ENCODE results near the gene MKNK2. TPM values are rescaled to one million over a fixed set of nuclear protein-coding genes. Genes with fewer than 3 reads are reported as not detected.

The MKNK2 gene
- polyA plus RNA-seq, 3 donors: 16.9 to 333 (median 21.8) TPM

DNA sequence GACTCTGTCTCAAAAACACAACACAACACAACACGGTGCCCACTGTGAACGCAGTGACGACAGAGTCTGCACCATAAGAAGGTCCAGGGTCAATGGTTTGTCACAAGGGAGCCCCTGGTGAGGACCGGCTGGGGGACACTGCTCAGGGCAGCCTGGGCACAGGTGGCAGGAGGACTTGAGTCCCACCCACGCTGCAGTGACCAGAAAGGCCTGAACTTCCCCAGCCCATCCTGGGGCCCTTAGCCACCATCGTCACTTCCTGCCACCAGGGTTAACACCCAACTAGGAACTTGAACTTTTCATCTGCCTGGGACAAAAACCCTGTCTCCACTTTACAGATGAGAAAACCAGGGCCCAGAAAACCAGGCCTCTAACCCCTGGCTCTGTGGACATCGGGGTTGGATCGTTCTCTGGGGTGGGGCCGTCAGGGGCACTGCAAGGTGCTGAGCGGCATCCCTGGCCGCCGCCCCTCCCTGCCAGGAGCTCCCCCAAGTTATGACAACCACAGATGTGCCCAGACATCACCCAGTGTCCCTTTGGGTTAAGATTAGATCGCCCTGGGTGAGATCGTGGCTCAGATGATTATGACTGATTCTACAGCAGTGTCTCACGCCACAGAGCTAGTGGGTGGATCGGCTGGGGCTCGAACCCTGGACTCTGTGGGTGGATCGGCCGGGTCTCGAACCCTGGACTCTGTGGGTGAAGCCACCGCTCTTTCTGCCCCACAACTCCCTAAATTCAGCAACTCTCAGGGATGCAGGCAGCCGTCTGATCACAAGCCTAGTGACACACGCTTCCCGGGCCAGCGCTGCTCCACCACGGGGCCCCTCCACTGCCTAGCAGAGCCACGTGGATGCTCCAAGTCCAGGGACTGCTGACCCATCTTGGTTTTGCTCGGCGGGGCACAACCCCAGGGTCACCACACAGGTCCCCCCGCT is 31.1 kb upstream of the MKNK2 start:
- peak; percentile 78 to 84 (median 82) for DNase-seq
- peaks cover 49% of the 10 kb centered on the region for H3K4me1 Mint-ChIP-seq
- no peak overlapping the region for H2AFZ ChIP-seq (ENCODE audit: insufficient read depth, low read depth, low read length, poor library complexity, severe bottlenecking)
- WGBS (ENCODE audit: insufficient coverage): 67% methylated on average over 28 of the region's 30 CpGs
- peaks cover 0 to 3% (median 0%) of the 10 kb centered on the region in 7 donors for H3K9me3 Mint-ChIP-seq
- peak overlapping the region; percentile 96 for H3K9ac ChIP-seq (ENCODE audit: insufficient read depth, low read length, poor library complexity, severe bottlenecking)
- intact Hi-C loops (cut with micrococcal nuclease): loop anchor here in 1 of 2 donors (1.0 kb wide), 1 partner anchor 8 kb away; no protein-coding TSS in a partner anchor
- H3K36me3 Mint-ChIP-seq: peaks cover 59 to 78% of the 10 kb centered on the region in 2 donors
- peak overlapping the region; percentile 96 to 97 for H3K4me3 Mint-ChIP-seq
- H3K27ac Mint-ChIP-seq: peak overlapping the region; percentile 98 to 100 (median 100)
- H3K36me3 ChIP-seq (replicated peaks in 1 of 2; ENCODE audit: control insufficient read depth in 1 of 2, insufficient read depth in 2 of 2, low read length in 2 of 2): peaks cover 37 to 52% of the 10 kb centered on the region in 2 donors
- peaks cover 75% of the 10 kb centered on the region for H4K20me1 ChIP-seq (ENCODE audit: insufficient read depth, low read length)
- H3K4me3 ChIP-seq (replicated peaks in 1 of 3; ENCODE audit: low read depth in 2 of 3, low read length in 3 of 3): peak overlapping the region; percentile 65 to 99 (median 84)
- H3K27ac ChIP-seq (ENCODE audit: low read depth in 1 of 2, low read length in 2 of 2): peak overlapping the region; percentile 96 to 98
- H3K9me3 ChIP-seq (replicated peaks in 1 of 2; ENCODE audit: control insufficient read depth in 1 of 2, insufficient read depth in 1 of 2, low read length in 2 of 2): no peaks in the 10 kb centered on the region
- peak overlapping the region; percentile 99 for H3K4me2 ChIP-seq (replicated peaks; ENCODE audit: extremely low read depth, low read length, poor library complexity, severe bottlenecking)
- H3K27me3 Mint-ChIP-seq (ENCODE audit: low read depth in 3 of 3): peaks cover 0 to 5% (median 0%) of the 10 kb centered on the region in 3 donors
- H3K4me1 ChIP-seq (ENCODE audit: control insufficient read depth in 1 of 2, insufficient read depth in 2 of 2, low read length in 2 of 2): peaks cover 52 to 69% of the 10 kb centered on the region in 2 donors
- no peaks in the 10 kb centered on the region for H3K27me3 ChIP-seq (ENCODE audit: control insufficient read depth in 2 of 2, insufficient read depth in 2 of 2, low read length in 2 of 2)
- TF ChIP-seq CTCF (IDR thresholded peaks at IDR 0.05): no peak
- H3K79me2 ChIP-seq (ENCODE audit: insufficient read depth, low read length): peaks cover 100% of the 10 kb centered on the region

GRCh38 chr19:2080336-2080988 is 29.4 kb upstream of the MKNK2 start:
- peaks cover 92% of the 10 kb centered on the region for H4K20me1 ChIP-seq (ENCODE audit: insufficient read depth, low read length)
- no peak for TF ChIP-seq CTCF (IDR thresholded peaks at IDR 0.05)
- DNase-seq: no peak
- no peak overlapping the region for H3K9ac ChIP-seq (ENCODE audit: insufficient read depth, low read length, poor library complexity, severe bottlenecking)
- peaks cover 53 to 69% of the 10 kb centered on the region in 2 donors for H3K36me3 ChIP-seq (replicated peaks in 1 of 2; ENCODE audit: control insufficient read depth in 1 of 2, insufficient read depth in 2 of 2, low read length in 2 of 2)
- H3K27ac Mint-ChIP-seq: peak overlapping the region in 6 of 7 donors; percentile 68 to 100 (median 100)
- H2AFZ ChIP-seq (ENCODE audit: insufficient read depth, low read depth, low read length, poor library complexity, severe bottlenecking): no peak overlapping the region
- intact Hi-C loops (cut with micrococcal nuclease): no loop called here
- WGBS (ENCODE audit: insufficient coverage): 94% methylated on average over 17 of the region's 23 CpGs
- H3K4me3 Mint-ChIP-seq: no peak overlapping the region
- H3K4me1 Mint-ChIP-seq: peaks cover 36% of the 10 kb centered on the region
- peaks cover 100% of the 10 kb centered on the region for H3K79me2 ChIP-seq (ENCODE audit: insufficient read depth, low read length)
- H3K36me3 Mint-ChIP-seq: peaks cover 66 to 90% of the 10 kb centered on the region in 2 donors
- H3K4me3 ChIP-seq (replicated peaks in 1 of 3; ENCODE audit: low read depth in 2 of 3, low read length in 3 of 3): peak overlapping the region in 1 of 3 experiments; percentile 4
- peak overlapping the region in 1 of 2 donors; percentile 98 for H3K27ac ChIP-seq (ENCODE audit: low read depth in 1 of 2, low read length in 2 of 2)
- peaks cover 35 to 57% of the 10 kb centered on the region in 2 donors for H3K4me1 ChIP-seq (ENCODE audit: control insufficient read depth in 1 of 2, insufficient read depth in 2 of 2, low read length in 2 of 2)
- H3K27me3 ChIP-seq (ENCODE audit: control insufficient read depth in 2 of 2, insufficient read depth in 2 of 2, low read length in 2 of 2): no peaks in the 10 kb centered on the region
- no peak overlapping the region for H3K4me2 ChIP-seq (replicated peaks; ENCODE audit: extremely low read depth, low read length, poor library complexity, severe bottlenecking)
- H3K9me3 ChIP-seq (replicated peaks in 1 of 2; ENCODE audit: control insufficient read depth in 1 of 2, insufficient read depth in 1 of 2, low read length in 2 of 2): no peaks in the 10 kb centered on the region
- peaks cover 0 to 3% (median 0%) of the 10 kb centered on the region in 7 donors for H3K9me3 Mint-ChIP-seq
- H3K27me3 Mint-ChIP-seq (ENCODE audit: low read depth in 3 of 3): peaks cover 0 to 3% (median 0%) of the 10 kb centered on the region in 3 donors

All from CD14-positive monocyte (primary cell).